ENCODE measurements around the gene MYBBP1A. TPM values are rescaled to one million over a fixed set of nuclear protein-coding genes. Genes with fewer than 3 reads are reported as not detected.
"Not testable (repeated sequence)": the region's sequence is repeated elsewhere in the genome, so short reads cannot be mapped to it uniquely, and the experiment has no call there.

Gene MYBBP1A
- total and polyA plus RNA-seq, 2 donors (not counting 1 experiment from before 2014, with no cell fraction given) = 72.4 to 74.4 TPM

GRCh38 chr17:4591529-4591928, 36.3 kb upstream of the MYBBP1A start:
- Mint-ChIP-seq H3K9me3 (ENCODE audit: insufficient read depth) (no peaks in the 10 kb centered on the region), H3K4me3 (no peak overlapping the region), H3K27me3 (peaks cover 17% of the 10 kb centered on the region), H3K27ac (no peak overlapping the region), H3K4me1 (peaks cover 3% of the 10 kb centered on the region)
- ChIA-PET CTCF (no interaction called here), POLR2A (no interaction called here)
- peaks cover 0 to 17% (median 0%) of the 10 kb centered on the region in 4 experiments for H3K27me3 ChIP-seq (replicated peaks in 1 of 4; ENCODE audit: control extremely low read depth in 1 of 4, control insufficient read depth in 3 of 4, insufficient read depth in 4 of 4, low read length in 3 of 4)
- H3K4me3 ChIP-seq (ENCODE audit: control extremely low read depth in 1 of 5, extremely low read depth in 1 of 5, insufficient read depth in 1 of 5, low read depth in 2 of 5, low read length in 4 of 5) = no peak overlapping the region
- ATAC-seq (ENCODE audit: low read depth) (no peak), DNase-seq (no peak)
- H3K4me1 ChIP-seq (ENCODE audit: control insufficient read depth in 2 of 2, insufficient read depth in 2 of 2, low read length in 2 of 2) = peaks cover 0 to 4% of the 10 kb centered on the region in 2 donors
- no peaks in the 10 kb centered on the region for H4K20me1 ChIP-seq (ENCODE audit: control insufficient read depth, insufficient read depth, low read length, poor library complexity, severe bottlenecking)
- intact Hi-C loops (cut with micrococcal nuclease) = no loop called here
- TF ChIP-seq, protein P1, sequence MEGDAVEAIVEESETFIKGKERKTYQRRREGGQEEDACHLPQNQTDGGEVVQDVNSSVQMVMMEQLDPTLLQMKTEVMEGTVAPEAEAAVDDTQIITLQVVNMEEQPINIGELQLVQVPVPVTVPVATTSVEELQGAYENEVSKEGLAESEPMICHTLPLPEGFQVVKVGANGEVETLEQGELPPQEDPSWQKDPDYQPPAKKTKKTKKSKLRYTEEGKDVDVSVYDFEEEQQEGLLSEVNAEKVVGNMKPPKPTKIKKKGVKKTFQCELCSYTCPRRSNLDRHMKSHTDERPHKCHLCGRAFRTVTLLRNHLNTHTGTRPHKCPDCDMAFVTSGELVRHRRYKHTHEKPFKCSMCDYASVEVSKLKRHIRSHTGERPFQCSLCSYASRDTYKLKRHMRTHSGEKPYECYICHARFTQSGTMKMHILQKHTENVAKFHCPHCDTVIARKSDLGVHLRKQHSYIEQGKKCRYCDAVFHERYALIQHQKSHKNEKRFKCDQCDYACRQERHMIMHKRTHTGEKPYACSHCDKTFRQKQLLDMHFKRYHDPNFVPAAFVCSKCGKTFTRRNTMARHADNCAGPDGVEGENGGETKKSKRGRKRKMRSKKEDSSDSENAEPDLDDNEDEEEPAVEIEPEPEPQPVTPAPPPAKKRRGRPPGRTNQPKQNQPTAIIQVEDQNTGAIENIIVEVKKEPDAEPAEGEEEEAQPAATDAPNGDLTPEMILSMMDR (IDR thresholded peaks at IDR 0.05) = no peak
- no peak overlapping the region for H3K4me2 ChIP-seq (replicated peaks; ENCODE audit: low read depth, low read length, poor library complexity, severe bottlenecking)
- 74% methylated on average over 12 of the region's 12 CpGs for WGBS (ENCODE audit: insufficient coverage)
- H3K27ac ChIP-seq (ENCODE audit: low read length in 2 of 2) = no peak overlapping the region
- H3K9me3 ChIP-seq (ENCODE audit: control extremely low read depth in 1 of 3, control insufficient read depth in 2 of 3, insufficient read depth in 1 of 3, low read length in 2 of 3) = no peaks in the 10 kb centered on the region
- no peak overlapping the region for H2AFZ ChIP-seq (ENCODE audit: insufficient read depth, low read depth, low read length, poor library complexity, severe bottlenecking)
- no peaks in the 10 kb centered on the region for H3K79me2 ChIP-seq (ENCODE audit: control insufficient read depth, insufficient read depth, low read length)
- H3K9ac ChIP-seq (ENCODE audit: low read length) = no peak overlapping the region
- H3K36me3 ChIP-seq (replicated peaks in 1 of 2; ENCODE audit: control extremely low read depth in 1 of 2, control insufficient read depth in 1 of 2, extremely low read depth in 1 of 2, insufficient read depth in 2 of 2, low read length in 1 of 2) = no peaks in the 10 kb centered on the region

GRCh38 chr17:4590981-4591453, 35.8 kb upstream of the MYBBP1A start:
- no peaks in the 10 kb centered on the region for H3K9me3 Mint-ChIP-seq (ENCODE audit: insufficient read depth)
- POLR2A ChIA-PET = no interaction called here

DNA sequence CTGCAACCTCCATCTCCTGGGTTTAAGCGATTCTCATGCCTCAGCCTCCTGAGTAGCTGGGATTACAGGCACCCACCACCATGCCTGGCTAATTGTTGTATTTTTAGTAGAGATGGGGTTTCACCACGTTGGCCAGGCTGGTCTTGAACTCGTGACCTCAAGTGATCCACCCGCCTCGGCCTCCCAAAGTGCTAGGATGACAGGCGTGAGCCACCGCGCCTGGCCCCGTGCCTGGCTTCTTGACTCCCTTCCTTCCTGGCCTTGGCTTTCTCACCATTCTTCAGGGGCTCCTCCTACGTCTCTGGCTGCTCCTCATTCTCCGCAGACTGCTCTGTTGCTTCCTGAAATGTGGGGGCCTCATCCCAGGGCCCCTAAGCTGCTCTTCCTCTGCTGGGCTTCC, 34.9 kb upstream of the MYBBP1A start:
- H3K4me3 Mint-ChIP-seq; H4K20me1 ChIP-seq (ENCODE audit: control insufficient read depth, insufficient read depth, low read length, poor library complexity, severe bottlenecking); H3K27ac Mint-ChIP-seq; H3K36me3 ChIP-seq (replicated peaks in 1 of 2; ENCODE audit: control extremely low read depth in 1 of 2, control insufficient read depth in 1 of 2, extremely low read depth in 1 of 2, insufficient read depth in 2 of 2, low read length in 1 of 2); intact Hi-C loops (cut with micrococcal nuclease); DNase-seq; H3K9me3 ChIP-seq (ENCODE audit: control extremely low read depth in 1 of 3, control insufficient read depth in 2 of 3, insufficient read depth in 1 of 3, low read length in 2 of 3); H3K79me2 ChIP-seq (ENCODE audit: control insufficient read depth, insufficient read depth, low read length); H2AFZ ChIP-seq (ENCODE audit: insufficient read depth, low read depth, low read length, poor library complexity, severe bottlenecking); H3K4me2 ChIP-seq (replicated peaks; ENCODE audit: low read depth, low read length, poor library complexity, severe bottlenecking); POLR2A ChIA-PET; H3K4me1 ChIP-seq (ENCODE audit: control insufficient read depth in 2 of 2, insufficient read depth in 2 of 2, low read length in 2 of 2); ATAC-seq (ENCODE audit: low read depth); H3K4me1 Mint-ChIP-seq; H3K4me3 ChIP-seq (ENCODE audit: control extremely low read depth in 1 of 5, extremely low read depth in 1 of 5, insufficient read depth in 1 of 5, low read depth in 2 of 5, low read length in 4 of 5); H3K27ac ChIP-seq (ENCODE audit: low read length in 2 of 2); H3K9ac ChIP-seq (ENCODE audit: low read length); H3K9me3 Mint-ChIP-seq (ENCODE audit: insufficient read depth): not testable (repeated sequence)
- 84% methylated on average over 9 of the region's 11 CpGs for WGBS (ENCODE audit: insufficient coverage)
- peaks cover 27% of the 10 kb centered on the region for H3K27me3 Mint-ChIP-seq
- CTCF ChIA-PET = interaction anchor here (2.2 kb wide), 1 partner anchor 23 kb away, joined by 5 read pairs; no protein-coding TSS in a partner anchor
- peaks cover 0 to 14% (median 4%) of the 10 kb centered on the region in 4 experiments for H3K27me3 ChIP-seq (replicated peaks in 1 of 4; ENCODE audit: control extremely low read depth in 1 of 4, control insufficient read depth in 3 of 4, insufficient read depth in 4 of 4, low read length in 3 of 4)

More at GRCh38 chr17:4590981-4591453, 35.8 kb upstream of the MYBBP1A start:
- no peaks in the 10 kb centered on the region for H3K9me3 ChIP-seq (ENCODE audit: control extremely low read depth in 1 of 3, control insufficient read depth in 2 of 3, insufficient read depth in 1 of 3, low read length in 2 of 3)
- no peak for ATAC-seq (ENCODE audit: low read depth)
- Mint-ChIP-seq H3K27me3 (peaks cover 22% of the 10 kb centered on the region), H3K4me3 (no peak overlapping the region), H3K27ac (no peak overlapping the region), H3K4me1 (peaks cover 3% of the 10 kb centered on the region)
- H3K4me2 ChIP-seq (replicated peaks; ENCODE audit: low read depth, low read length, poor library complexity, severe bottlenecking) = no peak overlapping the region
- H3K4me1 ChIP-seq (ENCODE audit: control insufficient read depth in 2 of 2, insufficient read depth in 2 of 2, low read length in 2 of 2) = peaks cover 0 to 4% of the 10 kb centered on the region in 2 donors
- no peak for DNase-seq
- no peak overlapping the region for H3K9ac ChIP-seq (ENCODE audit: low read length)
- H3K27me3 ChIP-seq (replicated peaks in 1 of 4; ENCODE audit: control extremely low read depth in 1 of 4, control insufficient read depth in 3 of 4, insufficient read depth in 4 of 4, low read length in 3 of 4) = peaks cover 0 to 14% (median 0%) of the 10 kb centered on the region in 4 experiments
- WGBS (ENCODE audit: insufficient coverage) = 77% methylated on average over 10 of the region's 10 CpGs
- intact Hi-C loops (cut with micrococcal nuclease) = no loop called here
- H3K4me3 ChIP-seq (ENCODE audit: control extremely low read depth in 1 of 5, extremely low read depth in 1 of 5, insufficient read depth in 1 of 5, low read depth in 2 of 5, low read length in 4 of 5) = no peak overlapping the region
- no peak for TF ChIP-seq EZH2 (IDR thresholded peaks at IDR 0.05; ENCODE audit: borderline replicate concordance, insufficient read depth, low read depth, low read length, poor library complexity, severe bottlenecking)
- TF ChIP-seq, protein P1 (IDR thresholded peaks at IDR 0.05) = no peak
- H2AFZ ChIP-seq (ENCODE audit: insufficient read depth, low read depth, low read length, poor library complexity, severe bottlenecking) = no peak overlapping the region
- CTCF ChIA-PET = interaction anchor here (2.2 kb wide), 1 partner anchor 24 kb away, joined by 5 read pairs; no protein-coding TSS in a partner anchor
- no peak overlapping the region for H3K27ac ChIP-seq (ENCODE audit: low read length in 2 of 2)
- H4K20me1 ChIP-seq (ENCODE audit: control insufficient read depth, insufficient read depth, low read length, poor library complexity, severe bottlenecking) = no peaks in the 10 kb centered on the region
- H3K36me3 ChIP-seq (replicated peaks in 1 of 2; ENCODE audit: control extremely low read depth in 1 of 2, control insufficient read depth in 1 of 2, extremely low read depth in 1 of 2, insufficient read depth in 2 of 2, low read length in 1 of 2) = no peaks in the 10 kb centered on the region
- no peaks in the 10 kb centered on the region for H3K79me2 ChIP-seq (ENCODE audit: control insufficient read depth, insufficient read depth, low read length)

Measured in B cell (primary cell).